ENCODE results near the gene TTLL7.
A peak's percentile ranks its signal among the peaks of the same experiment; 100 is the strongest.
"Not testable (repeated sequence)": the region's sequence is repeated elsewhere in the genome, so short reads cannot be mapped to it uniquely, and the experiment has no call there.

TTLL7 gene

DNA sequence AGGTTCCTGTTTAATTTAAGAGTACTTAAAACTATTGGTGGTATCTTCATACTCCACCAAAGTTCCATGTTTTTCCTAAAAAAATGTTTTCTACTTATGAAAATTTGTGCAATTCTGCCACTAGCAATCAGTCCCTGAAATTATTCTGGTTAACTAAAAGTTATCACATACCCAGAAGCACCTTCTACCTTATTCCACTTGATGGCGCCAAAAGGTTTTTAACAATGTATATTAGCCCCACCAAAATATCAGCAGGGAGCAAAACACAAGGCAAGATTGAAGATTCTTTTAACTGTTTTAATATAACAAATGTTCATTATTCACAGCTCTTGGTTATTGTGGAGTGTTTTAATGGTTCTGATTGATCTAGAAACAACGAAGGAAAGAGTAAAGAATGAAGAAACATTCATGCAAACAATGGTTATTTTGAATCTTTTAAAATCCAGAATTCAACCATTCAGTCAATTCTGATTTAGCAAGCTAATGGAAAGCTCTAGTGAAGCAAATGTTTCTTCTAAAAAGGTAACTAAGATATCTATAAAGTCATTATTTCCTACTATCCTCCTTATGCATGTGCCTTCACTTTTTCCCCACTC lies 67.2 kb downstream of the TTLL7 start:
- peak in 1 of 3 donors; percentile 30 for DNase-seq (ENCODE audit: low read depth in 2 of 3, low spot score in 1 of 3)

DNA sequence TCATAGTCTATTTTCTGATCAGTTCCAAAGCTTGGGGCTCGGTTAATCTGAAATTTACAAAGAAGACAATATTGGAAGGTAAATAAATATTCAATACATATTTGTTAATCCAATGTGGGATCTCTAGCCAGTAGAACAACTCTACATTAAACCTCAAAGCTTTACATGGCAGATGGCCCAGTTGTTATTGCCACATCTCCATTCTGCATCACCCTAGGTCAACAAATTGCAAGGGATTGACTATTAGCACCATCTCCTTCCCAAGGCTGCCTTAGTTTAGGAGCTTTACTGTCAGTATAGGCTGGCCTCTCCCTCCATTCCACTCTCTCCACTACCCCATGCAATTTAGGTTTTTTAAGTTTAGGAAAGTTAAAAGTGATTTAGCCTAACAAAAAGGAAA lies 69.7 kb downstream of the TTLL7 start:
- DNase-seq (ENCODE audit: low read depth in 2 of 3, low spot score in 1 of 3) = no peak

DNA sequence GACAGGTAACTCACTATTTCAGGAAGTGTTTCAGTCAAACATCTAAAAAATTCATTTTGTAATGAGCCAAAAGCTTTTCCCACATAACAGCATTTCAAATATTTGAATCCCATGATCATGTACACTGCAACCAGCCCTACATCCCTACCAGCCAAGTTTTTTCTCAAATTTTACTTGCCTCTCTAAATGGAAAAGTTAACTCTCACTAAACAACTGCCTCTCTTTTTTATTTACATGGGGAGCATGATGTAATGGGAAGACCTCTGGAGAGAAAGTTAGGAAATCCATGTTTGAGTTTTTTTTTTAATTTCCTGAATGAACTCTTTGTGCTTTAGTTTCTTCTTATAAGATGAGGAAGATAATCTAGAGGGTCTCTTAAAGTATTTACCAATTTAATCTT lies 70.5 kb downstream of the TTLL7 start:
- DNase-seq (ENCODE audit: low read depth in 2 of 3, low spot score in 1 of 3) = no peak

DNA sequence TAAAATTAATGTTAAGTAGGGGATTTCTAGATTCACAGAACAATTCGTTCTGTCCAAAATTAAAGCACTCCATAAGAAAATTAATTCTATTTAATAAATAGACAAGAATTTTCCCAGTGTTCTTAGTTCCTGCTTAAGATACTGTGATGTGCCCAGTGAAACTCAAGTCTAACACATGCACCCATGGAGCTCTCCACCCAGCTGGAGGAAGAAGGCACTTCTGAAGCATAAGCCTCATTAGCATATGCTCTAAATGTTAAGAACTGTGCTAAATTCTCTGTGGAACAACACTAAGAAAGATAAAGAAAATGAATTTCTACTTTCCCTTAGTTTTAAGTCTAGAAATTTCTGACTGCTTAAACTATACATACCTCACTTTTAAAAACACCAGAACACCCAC lies 71.2 kb downstream of the TTLL7 start:
- DNase-seq (ENCODE audit: low read depth in 2 of 3, low spot score in 1 of 3) = no peak

DNA sequence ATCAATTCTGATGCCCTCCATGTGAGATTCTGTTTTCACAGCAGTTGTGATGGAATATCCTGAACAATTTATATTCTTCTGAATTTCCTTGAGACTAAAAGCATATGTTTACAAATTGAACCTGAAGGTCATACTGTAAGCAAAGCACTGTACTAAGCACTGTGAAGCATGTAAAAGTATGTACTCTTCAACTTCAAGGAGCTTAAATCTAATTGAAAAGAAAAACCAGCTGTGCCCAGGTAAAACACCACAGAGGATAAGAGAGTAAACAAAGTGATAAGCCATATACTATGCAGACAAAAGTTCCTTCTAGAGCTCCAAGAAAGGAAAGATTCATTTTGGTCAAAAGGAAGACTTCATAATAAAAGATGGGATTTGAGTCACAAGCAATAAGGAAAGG lies 71.9 kb downstream of the TTLL7 start:
- no peak for DNase-seq (ENCODE audit: low read depth in 2 of 3, low spot score in 1 of 3)

DNA sequence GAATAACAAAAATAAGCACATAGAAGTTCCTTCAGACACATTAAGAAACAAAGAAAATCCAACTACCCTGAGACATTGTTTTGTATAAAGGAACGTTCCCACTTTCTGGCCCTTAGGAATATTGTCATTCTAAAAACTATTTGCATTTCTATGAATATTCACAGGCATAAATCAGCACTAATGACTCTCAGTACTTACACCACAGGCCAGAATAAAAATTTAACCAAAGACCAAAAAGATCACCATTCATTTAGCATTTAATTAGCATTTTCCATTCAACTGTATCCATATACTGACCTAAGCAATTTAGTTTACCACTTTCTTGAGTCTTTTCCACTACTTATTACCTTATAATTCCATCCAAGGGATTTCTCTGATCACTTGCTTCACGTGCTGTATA lies 75.4 kb downstream of the TTLL7 start:
- DNase-seq (ENCODE audit: low read depth in 2 of 3, low spot score in 1 of 3) = no peak

DNA sequence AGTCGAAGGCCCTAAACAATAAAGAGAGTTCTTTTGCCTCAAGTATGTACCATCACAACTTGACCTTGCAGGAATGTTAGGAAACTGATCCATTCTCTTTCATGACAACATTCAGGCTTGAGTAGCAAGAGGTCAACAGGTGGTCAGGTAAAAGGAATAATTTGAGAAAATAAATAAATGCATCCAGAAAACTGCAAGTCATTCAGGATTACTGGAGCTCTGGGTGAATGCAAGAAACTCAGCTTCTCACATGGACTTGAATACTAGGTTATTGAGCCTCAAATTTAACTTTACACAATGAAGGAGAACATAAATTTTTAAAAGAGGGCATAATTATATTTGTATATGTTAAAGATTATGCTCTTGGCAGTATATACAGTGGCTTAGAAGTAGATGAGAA lies 76.5 kb downstream of the TTLL7 start:
- DNase-seq (ENCODE audit: low read depth in 2 of 3, low spot score in 1 of 3) = no peak

DNA sequence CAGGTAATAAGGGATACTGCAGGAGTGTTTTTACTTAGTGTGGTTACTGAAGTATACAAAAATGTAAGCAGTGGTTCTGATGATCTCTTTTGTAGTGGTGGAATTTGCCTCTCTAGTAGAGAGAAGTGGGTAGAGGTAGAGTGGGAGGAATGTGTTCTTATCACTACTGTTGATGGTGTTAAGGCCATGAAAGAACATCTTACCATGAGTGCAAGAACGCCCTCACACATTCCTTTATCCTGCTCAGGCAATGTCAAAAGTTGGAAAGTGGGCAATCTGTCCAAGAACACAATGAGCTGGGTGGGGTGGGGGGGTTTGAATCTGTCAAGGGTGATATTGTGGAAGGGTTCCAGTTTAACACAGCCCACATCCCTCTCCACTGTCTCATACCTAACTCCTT lies 78.6 kb downstream of the TTLL7 start:
- DNase-seq (ENCODE audit: low read depth in 2 of 3, low spot score in 1 of 3) = no peak

DNA sequence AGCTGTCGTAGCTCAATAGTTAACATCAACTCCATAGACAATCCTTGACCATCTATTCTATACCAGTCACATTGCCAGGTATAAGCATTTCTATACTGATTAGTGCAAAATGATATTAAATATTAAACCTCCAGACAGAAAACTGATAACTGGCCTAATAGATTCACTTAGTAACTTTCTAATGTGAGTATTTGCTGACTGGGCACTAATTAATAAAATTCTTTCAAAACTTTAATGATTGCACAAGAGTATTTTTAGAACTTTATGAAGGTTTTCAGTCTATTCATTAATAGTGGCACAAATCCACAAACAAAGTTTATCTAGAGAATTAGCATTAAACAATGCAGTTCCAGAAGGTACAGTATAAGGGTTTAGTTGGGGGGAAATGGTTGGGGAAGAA lies 79.1 kb downstream of the TTLL7 start:
- no peak for DNase-seq (ENCODE audit: low read depth in 2 of 3, low spot score in 1 of 3)

DNA sequence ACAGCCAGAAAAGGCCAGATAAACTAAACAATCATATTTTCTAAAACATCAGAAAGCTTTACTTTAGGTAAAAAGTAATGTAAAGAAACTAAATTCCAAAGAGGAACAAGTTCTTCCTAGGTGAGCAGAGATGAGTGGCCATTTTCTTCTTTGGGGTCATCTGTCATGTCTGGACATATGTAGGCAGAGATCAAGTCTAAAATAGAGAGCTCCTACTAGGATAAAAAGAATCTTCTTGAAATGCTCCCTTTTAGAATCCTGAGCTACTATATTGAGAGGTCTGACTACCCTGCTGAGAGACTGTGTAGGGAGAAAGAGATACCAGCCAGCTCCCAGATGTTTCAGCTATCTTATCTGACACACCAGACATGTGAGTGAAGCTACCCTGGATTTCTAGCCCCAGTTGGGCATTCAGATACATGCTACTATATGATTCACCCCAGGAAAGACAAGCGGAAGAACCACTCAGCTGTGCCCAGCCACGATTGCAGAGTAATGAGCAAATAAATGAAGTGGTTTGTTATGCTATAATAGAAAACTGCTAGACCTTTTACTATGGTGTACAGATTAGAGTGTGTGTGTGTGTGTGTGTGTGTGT lies 80.1 kb downstream of the TTLL7 start:
- no peak for DNase-seq (ENCODE audit: low read depth in 2 of 3, low spot score in 1 of 3)

DNA sequence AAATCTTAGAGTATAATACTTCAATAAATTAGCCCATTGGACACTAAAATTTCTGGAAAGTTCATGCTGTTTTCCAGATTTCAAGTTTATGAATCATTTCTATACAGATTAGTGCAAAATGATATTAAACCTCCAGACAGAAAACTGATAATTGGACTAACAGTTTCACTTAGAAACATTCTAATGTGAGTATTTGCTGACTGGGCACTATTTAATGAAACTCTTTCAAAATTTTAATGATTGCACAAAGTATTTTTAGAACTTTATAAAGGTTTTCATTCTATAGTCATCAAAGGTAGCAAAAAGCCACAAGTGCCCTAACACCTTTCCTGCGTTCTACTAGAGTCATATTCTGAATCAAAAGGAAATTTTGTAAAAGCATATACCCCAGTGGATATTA lies 81.0 kb downstream of the TTLL7 start:
- no peak for DNase-seq (ENCODE audit: low read depth in 2 of 3, low spot score in 1 of 3)

DNA sequence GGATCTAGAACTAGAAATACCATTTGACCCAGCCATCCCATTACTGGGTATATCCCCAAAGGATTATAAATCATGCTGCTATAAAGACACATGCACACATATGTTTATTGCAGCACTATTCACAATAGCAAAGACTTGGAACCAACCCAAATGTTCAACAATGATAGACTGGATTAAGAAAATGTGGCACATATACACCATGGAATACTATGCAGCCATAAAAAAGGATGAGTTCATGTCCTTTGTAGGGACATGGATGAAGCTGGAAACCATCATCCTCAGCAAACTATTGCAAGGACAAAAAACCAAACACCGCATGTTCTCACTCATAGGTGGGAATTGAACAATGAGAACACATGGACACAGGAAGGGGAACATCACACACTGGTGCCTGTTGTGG lies 82.8 kb downstream of the TTLL7 start:
- not testable (repeated sequence) for DNase-seq (ENCODE audit: low read depth in 2 of 3, low spot score in 1 of 3)

DNA sequence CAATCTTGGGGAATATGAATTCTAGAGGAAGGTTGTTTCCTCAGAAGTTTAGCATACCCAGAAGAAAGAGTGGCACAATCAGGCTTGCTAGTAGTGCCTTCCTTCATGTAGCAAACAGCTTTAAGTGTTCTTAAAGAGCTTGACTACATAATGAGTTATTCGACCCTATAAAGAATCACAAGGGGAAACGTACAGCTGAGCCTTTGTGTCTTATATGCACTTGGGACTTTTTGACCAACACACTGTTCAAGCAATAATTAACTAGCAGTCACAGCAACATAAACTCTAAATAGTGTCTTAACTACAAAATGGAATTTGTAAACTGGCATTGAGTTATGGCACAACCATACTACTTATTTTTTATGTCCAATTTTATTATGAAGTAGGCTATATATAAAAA lies 86.1 kb downstream of the TTLL7 start:
- DNase-seq (ENCODE audit: low read depth in 2 of 3, low spot score in 1 of 3) = no peak

DNA sequence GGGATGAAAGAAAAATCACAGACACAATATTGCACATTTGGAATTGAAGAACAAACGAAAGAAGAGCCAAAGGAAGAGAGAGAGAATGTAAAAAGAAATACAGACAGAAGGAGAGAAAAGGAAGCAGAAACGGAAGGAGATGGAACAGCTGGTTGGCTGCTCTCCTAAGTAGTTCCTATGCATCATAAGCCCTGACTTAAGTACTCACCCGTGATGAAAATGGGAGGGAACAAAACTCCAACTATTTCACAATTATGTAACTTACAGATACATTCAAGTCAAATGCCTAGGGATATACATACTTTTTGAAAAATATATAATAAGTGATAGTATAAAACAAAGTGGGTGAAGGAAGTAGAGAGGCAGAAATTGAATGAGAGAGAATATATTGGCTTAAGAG lies 88.5 kb downstream of the TTLL7 start:
- DNase-seq (ENCODE audit: low read depth in 2 of 3, low spot score in 1 of 3) = no peak

DNA sequence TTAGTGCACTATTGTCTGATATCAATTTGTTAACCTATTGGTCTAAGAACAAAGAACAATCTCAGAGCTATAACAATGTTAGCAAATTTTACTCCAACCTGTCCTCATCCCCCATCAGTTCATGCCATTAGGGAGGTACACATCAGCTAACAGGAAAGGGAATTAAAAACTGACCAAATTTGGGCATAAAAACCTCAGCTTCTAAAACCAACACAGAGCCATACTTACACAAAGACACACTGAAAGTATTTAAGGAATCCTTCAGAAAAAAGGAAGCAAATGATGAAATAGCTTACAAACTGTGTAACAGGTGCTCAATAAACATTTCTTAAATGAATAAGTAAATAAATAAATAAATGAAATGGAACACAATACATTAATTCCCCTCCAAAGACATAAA lies 89.2 kb downstream of the TTLL7 start:
- DNase-seq (ENCODE audit: low read depth in 2 of 3, low spot score in 1 of 3) = no peak

DNA sequence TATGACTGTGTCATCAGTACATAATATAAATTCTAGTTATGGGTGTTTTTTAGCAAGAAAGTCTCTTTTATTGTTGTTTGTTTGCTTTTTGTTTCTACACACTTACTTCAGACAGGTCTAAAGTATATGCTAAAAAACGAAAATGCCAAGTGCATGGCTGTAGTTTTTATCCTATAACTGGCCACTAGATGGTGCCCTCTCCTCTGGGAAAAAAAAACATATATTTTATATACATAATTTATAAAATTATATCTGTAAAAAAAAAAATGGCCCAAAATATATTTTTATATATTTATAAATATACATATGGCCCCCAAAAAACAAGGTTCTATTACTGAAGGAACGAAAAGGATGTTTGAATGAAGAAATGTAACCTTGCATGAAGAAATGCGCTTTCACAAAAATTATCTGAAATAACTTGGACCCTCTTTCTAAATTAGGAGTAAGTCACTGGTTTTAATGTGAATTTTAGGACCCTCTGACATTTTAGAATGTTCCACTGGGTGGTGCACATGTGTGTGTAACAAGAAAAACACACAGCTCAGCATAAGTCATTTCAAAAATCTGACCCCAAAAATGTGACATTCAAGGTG lies 93.5 kb downstream of the TTLL7 start:
- peak in 1 of 3 donors; percentile 20 for DNase-seq (ENCODE audit: low read depth in 2 of 3, low spot score in 1 of 3)

DNA sequence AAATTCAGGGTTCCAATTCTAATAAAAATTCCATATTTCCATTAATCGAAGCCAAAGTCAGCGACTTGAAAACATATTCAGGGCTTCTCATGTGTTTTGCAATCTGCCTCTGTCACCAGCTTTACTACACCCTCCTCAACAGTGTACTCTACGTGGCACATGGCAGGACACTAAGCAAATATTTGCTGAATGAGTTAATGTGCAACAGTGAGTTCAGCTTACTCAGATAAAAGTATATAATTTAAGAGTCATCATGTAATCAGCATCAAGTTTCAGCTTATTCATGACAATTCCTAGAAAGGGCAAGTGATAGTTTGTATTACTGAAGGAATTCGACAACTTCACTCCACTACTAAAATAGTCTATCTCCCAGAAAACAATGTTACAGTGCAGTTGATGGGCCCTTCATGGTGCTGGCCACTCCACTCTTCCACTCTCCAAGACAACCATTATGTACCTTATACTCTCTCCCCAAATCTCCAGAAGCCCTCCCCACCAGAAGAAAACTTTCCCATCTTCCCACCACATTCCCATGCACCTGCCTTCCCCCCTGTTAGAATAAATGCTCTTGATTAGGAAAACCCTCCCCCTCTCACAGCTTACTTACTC lies 97.3 kb downstream of the TTLL7 start:
- no peak for DNase-seq (ENCODE audit: low read depth in 2 of 3, low spot score in 1 of 3)

DNA sequence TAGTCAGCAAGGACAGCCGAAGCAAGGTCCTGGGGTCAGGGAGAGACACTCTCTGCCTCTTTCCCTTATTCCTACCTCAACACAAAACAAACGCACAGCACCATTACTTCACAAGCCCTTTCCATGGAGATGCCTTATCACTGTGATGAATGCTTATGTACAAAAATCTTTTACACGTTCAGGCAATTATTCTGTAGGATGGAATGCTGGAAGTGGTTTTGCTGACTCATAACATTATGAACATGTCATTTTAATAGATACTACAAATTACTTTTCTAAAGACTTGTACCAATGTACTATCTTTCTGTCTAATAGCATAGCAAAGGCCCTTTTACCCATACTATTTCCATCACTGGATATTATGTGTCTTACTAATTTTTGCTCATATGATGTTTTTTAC lies 98.4 kb downstream of the TTLL7 start:
- no peak for DNase-seq (ENCODE audit: low read depth in 2 of 3, low spot score in 1 of 3)

DNA sequence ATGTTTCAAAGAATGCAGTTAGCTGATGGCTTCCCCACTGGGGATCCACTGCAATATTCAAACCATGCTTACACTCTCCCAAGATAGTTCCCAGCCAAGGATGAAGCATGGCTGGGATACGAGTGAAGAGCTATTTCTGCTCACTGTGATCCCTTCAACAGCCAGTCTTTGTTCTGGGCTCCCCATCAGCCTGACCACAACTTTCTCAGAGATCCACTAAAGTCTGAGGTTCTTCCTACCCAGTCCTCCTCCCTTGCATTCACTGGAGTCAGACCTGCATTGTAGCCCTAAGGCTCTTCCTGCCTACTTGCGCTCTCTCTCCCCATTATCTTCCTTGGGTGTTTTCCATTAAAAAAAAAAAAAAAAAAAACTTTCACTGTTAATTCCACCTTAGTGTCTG lies 101.4 kb downstream of the TTLL7 start:
- DNase-seq (ENCODE audit: low read depth in 2 of 3, low spot score in 1 of 3) = no peak

DNA sequence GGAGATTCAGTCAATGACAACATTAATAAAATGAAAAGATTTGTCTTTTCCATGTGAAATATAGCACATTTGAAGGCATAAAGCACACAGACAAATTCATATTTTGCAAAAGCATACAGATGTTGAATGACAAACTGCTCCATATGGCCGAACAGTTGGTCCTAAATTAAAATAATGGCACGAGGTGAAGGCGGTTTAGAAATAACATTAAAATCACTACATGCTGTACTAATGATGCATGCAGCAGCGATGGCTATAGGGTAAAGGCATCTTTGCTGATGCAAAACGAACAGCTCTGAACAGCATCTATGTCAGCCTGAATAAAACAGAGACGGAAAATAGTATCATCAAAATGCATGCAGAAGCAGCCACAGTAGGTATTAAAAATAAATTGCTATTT lies 102.6 kb downstream of the TTLL7 start:
- DNase-seq (ENCODE audit: low read depth in 2 of 3, low spot score in 1 of 3) = no peak

DNA sequence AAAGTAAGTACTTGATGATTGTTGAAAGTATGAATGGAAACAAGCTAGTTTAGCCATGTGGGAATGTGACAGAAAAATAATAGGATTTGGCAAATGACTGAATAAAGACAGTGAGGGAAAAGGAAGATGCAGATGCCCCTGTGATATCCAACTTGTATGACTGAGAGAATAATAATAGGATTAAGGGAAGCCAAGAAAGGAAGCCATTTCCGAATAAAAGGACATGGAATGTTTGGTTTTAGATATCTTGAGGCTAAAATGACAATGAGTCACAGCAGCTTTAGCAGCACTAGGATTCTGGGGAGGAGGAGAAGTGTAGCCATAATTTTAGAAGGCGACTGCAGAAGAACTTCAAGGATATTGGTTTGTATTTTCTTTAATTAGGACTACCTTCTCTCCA lies 109.2 kb downstream of the TTLL7 start:
- DNase-seq (ENCODE audit: low read depth in 2 of 3, low spot score in 1 of 3) = no peak

DNA sequence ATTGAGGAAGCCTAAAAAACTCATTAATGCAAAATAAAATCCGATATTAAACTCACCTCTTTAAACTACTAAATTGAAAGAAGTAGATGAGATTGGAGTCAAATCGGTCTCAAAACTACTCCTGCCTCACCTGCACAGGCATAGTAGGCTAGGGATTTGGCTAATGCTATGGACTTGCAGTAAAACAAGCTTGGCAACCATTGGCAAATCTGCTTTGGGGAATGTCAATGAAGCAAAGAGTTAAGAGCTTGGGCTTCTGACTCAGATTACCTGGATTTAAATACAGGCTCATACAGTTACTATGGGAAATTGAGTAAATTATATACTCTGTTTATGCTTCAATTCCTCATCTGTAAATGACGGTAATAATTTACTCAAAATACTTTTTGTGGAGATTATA lies 111.4 kb downstream of the TTLL7 start:
- no peak for DNase-seq (ENCODE audit: low read depth in 2 of 3, low spot score in 1 of 3)

DNA sequence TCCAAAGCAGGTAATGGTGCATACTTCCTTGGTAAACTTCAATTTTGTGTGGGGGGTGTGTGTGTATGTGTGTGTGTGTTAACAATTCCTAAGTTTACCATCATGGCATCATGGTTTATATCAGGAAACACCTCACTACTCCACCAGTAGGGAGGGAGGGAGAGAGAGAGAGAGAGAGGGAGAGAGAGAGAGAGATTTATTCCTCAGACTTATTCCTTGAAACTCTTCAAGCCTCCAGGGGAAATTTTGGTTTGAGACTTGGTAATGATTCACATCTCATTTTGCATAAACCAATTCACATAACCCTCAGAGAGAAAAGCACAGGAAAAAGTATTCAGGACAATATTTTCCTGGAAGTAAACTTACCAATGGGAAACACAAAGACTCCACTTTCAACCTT lies 115.0 kb downstream of the TTLL7 start:
- DNase-seq (ENCODE audit: low read depth in 2 of 3, low spot score in 1 of 3) = no peak
